ENCODE measurements around the gene OR4D9.

DNA sequence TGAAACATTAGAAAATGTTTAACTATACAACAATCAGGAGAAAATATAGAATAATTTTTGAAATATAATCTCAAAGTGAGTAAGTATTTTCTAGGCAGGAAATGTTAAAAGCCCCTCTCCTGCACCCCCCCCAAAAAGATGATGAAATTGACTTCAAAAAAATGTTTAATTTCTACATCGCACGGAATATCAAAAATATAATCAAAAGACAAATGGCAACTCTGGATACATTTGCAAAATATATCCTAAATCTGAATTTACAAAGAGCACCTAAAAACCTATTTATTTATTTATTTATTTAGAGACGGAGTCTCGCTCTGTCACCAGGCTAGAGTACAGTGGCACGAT is 36.9 kb downstream of the OR4D9 start:
- TF ChIP-seq CTCF (IDR thresholded peaks at IDR 0.05; ENCODE audit: control extremely low read depth in 1 of 3, insufficient read depth in 1 of 3, low read depth in 1 of 3, low read length in 3 of 3) (no peak), JUN (IDR thresholded peaks at IDR 0.05; ENCODE audit: low read depth, low read length) (no peak), EZH2 (IDR thresholded peaks at IDR 0.05; ENCODE audit: low read depth, low read length, severe bottlenecking) (no peak)

Data from H1 (cell line).